HL-60 (cell line): ENCODE results near the gene CCDC83.

Experiments used
- CTCF ChIP-seq: IDR thresholded peaks from one replicate; pipeline ENCODE4 v1.5.1; 2011; ENCODE audit warnings: low read length, control low read depth, inconsistent platforms; ENCODE audit not compliant: insufficient read depth
- GABPA ChIP-seq: IDR thresholded peaks from 2 replicates; pipeline ENCODE4 v1.6.1; 2012; ENCODE audit warnings: low read depth
- POLR2AphosphoS5 ChIP-seq: IDR thresholded peaks from 2 replicates; pipeline ENCODE4 v1.6.1; 2012; ENCODE audit warnings: low read depth
- REST ChIP-seq: IDR thresholded peaks from 2 replicates; pipeline ENCODE4 v1.6.1; 2012; ENCODE audit warnings: low read depth; ENCODE audit not compliant: insufficient replicate concordance
- SPI1 ChIP-seq: IDR thresholded peaks from 2 replicates; pipeline ENCODE4 v1.6.1; 2012; ENCODE audit warnings: low read depth, mild to moderate bottlenecking, borderline replicate concordance

DNA sequence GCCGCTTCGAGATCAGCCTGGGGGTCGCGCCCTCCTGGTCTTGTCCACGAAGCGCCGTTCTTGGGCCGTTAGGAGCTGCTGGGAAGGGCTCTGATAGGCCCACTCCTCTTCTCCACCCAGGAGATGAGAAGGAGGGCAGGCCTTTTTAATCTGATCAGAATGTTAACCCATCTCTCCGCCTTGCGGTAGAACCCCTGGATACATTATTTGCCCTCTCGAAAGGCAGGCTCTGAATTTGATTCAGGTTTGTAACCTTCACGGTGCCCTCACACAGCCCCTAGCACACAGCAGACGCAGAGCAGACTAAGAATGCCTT is at the start of gene CCDC83:
- TF ChIP-seq CTCF (no peak), REST (no peak), GABPA (no peak), POLR2AphosphoS5 (no peak), SPI1 (no peak)
